Left ventricle myocardium superior (tissue), 1 donor: ENCODE results near the gene GPX3. TPM values are rescaled to one million over a fixed set of nuclear protein-coding genes. Genes with fewer than 3 reads are reported as not detected.

Source experiments
- ATAC-seq: fragments of 200-7000 bp; cut with Tn5 transposase; one replicate; pipeline ENCODE4 v1.9.1; 2020; ENCODE audit warnings: mild to moderate bottlenecking, moderate library complexity
- DNase-seq: peaks from one replicate; pipeline ENCODE4 v3.0.0-alpha.2; 2020
- intact Hi-C: fragments of 100-400 bp; cut with micrococcal nuclease; formaldehyde crosslinking; loops from one replicate; pipeline ENCODE4 v1.11.0; 2022
- total RNA-seq: library from RNA; stranded (reverse); fragmentation: NEBNext Ultra II Directional; extraction: Animal tissue kit (Norgen Biotek cat#: 25700); gene quantifications from one replicate; pipeline ENCODE4 v1.2.1, GENCODE V29; 2021
- donor health status: DM: no; HTN: yes; CAD: no; lungs with severe emphysema.

Gene GPX3
- total RNA-seq, 1 donor from 2014 or later: 537 TPM

DNA sequence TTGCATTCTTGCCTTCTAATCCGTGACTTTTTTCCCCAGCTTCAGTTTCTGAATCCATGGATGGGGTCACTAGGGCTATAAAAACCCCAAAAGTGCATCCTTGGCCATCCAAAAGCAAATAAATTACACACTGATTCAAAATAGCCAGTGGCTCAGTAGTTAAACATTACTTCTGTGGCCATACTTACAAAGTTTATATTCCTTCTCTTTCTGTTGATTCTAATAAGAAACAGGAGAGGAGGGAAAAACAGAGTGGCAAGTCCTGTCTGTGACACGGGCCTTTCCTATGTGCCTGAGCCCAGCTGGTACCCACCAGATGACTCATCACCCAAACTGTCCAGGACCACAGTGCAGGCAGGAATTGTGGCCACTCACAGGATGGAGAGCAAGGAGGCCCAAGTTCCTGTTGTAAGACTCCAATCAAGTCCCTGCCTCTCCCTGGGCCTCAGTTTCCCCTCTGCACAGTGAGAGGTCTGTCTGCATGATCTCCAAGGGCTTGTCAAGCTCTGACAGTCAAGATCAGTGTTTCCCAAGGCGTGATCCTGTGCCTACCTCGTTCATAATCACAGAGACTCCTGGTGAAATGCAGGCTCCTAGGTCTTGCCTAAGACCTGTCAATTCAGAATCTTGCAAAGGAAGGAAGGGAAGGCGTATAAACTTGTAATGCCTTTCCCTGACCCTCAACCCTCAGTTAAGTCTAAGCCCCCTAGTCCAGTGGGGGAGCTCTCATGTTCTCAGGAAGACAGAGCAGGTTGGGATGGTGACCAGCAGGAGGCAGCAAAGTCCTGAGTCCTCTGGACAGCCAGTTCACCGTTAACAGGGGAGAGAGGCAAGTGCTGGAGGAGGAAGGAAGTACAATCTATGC is 30.9 kb downstream of the GPX3 start:
- peak; percentile 88 for DNase-seq
- peak; percentile 82 for ATAC-seq
- intact Hi-C loops: no loop called here

DNA sequence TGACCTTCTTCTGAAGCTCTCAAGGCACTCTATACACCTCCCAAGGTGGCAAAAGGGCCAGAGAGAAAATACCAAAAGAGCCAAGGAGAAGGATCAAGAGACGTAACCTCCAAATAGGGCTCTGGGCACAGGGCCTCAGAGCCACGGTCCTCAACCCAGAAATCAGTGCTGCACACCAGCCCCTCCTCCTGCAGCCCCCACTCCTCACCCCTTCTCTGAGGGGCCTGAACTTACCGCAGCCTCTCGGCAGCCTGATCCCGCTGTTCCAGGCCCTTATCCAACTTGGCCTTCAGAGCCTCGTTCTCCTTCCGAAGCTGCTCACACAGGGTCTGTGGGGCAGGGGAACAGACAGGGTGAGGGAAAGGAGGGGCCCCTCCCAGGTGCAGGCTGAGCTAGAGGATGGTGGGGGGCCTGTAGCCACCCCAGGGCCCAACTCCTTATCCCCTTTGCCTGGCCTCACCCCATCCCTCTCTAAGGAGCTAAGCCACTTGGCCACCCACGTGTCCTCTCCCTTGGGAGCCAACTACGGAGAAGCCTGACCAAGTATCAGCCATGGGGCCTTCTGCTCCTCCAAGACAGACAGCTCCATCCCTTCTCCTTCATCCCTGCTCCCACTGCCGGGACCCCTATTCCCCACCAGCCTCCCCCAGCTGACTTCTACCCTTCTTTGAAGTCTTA is 31.7 kb downstream of the GPX3 start:
- intact Hi-C loops: no loop called here
- peak; percentile 34 for DNase-seq
- ATAC-seq: peak; percentile 11

DNA sequence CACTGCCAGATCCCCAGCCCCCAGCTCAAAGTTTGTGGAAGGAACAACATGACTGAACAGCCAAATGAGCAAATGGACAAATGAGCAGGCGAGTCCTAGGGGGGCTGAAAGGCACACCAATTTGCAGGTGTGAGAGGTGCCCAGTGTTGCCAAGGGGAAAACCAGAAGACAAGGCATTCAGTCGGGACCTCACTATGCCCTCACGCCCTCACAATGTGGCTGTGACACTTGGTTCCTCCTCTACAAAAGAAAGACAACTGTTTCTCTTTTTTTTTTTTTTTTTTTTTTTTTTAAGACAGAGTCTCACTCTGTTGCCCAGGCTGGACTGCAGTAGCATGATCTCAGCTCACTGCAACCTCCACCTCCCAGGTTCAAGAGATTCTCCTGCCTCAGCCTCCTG is 32.4 kb downstream of the GPX3 start:
- intact Hi-C loops: no loop called here
- DNase-seq: peak; percentile 5
- ATAC-seq: no peak

DNA sequence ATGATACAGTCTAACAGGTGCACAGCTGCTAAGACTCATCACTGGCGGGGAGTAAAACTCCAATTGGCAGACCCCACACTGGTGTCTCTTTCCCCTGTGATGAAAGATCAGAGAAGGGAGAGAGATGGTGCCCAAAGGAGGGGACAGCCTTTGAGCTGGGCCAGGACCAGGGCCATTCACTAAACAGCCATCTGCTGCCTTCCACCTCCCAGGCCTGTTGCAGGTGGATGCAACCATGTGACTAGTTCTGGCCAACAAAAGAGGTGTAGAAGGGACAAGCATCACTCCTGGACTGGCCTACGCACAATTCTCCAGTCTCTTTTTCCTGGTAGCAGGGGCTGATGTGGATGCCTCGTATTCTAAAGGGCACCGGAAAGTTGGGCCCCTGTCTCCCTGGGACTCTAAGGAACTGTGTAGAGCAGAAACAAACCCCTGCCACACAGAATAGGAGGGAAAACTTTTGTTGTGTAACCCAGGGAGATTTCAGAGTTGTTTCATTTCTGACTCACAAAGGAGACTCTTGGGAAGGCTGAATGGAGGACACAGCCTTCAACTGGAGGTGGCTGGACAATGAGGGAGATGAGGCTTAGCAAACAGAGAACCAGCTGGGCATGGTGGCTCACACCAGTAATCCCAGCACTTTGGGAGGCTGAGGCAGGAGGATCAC is 33.5 kb downstream of the GPX3 start:
- DNase-seq: no peak
- ATAC-seq: no peak
- intact Hi-C loops: no loop called here

DNA sequence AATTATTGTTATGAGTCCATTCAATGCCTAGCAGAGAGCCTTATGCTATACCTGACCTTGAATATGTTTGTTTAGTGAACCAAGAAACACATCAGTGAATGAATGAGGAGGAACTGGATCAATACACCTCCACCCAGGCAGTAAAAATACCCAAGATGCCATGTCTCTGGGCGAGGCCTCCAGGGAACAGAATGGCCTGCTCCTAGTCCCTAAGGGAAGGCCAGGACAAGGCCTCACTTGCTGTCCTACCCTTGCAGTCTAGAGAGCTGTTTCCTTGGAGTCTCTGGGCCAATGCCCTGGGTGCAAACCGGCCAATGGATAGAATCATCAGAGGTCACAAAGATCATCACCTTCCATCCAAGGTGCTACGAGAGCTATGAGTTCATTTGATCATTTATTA is 34.3 kb downstream of the GPX3 start:
- intact Hi-C loops: loop anchor here (5.0 kb wide), 1 partner anchor 58 kb away; no protein-coding TSS in a partner anchor
- ATAC-seq: no peak
- DNase-seq: no peak

DNA sequence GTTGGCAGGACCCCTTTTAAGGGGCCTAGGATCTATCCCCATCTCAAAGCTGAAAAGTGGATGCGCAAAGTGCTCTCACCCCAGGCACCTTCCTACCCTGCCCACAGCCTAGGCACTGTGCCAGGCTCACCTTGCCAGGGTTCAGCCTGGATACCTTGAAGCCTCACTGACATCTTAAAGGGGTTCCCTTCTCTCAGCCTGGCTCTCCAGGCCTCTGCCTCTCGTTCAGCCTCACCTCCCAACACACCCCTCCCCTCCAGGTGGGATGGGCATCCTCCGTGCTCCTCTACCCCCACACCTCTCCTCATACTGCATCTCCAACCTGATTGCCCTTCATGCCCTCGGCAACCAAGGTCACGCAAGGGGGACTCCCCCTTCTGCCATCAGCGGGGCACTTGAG is 34.9 kb downstream of the GPX3 start:
- ATAC-seq (peak; percentile 1), DNase-seq (no peak)
- intact Hi-C loops: loop anchor here (5.0 kb wide), 1 partner anchor 57 kb away; no protein-coding TSS in a partner anchor

DNA sequence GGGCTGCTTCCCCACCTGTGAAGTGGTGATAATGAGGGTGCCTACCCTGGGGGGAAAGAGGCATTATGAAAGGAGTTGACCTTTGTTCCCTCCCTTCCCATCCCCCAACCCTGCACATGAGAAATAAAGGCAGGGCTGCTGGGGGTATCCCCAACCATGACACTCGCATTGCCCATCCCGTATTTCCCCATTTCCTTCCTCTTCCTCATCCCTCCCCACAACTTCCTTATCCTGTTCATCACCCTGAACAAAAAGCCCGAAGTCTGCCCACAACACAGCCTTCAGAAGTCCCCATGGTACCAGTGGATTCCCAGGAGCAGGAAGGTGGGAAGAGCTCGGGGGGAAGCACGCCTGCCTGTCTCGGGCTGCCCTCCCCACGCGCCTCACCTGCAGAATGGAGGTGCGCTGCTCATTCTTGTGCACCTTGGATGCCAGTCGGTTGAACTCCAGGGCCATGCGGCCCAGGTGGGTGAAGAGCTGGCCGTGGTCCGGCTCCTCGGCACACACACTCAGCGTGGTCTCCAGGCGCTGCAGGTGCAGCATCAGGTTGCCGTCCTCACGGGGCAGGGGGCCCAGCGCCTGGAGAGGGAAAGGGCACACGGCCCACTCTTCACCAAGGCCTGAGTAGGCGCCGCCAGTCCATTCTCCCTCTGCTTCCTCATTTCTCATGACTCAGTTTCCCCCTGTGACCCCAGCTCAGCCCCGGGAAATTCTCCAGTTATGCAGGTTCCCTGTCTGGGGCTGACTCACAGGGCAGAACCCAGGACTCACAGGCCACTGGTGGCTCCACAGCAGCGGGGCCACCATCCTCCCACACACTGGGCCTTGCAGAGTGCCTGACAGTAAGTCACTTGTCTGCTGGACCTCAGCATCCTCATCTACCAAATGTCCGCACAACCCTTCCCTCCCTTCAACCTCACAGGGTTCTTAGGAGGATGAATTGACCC is 36.3 kb downstream of the GPX3 start:
- peak; percentile 17 for DNase-seq
- intact Hi-C loops: loop anchor here (5.0 kb wide), 1 partner anchor 56 kb away; no protein-coding TSS in a partner anchor
- no peak for ATAC-seq

DNA sequence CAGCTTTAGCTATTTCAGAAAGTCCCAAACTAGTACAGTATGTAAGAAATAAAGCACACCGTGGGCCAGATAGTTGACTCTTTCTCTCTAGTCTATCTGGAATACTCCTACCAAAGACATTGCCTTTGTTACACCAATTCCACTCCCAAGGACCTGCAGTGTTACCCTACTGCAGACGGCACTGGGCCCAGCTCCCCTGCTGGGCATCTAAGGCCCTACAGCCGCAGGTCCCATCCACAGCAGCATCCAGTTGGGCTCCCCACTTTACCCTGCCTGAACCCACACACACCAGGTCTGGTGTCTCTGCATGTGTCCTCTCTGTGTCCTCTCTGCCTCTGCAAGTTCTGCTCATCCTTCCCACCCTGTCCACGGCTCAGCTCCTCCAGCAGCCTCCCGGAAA is 37.9 kb downstream of the GPX3 start:
- DNase-seq: no peak
- intact Hi-C loops: loop anchor here (5.0 kb wide), 1 partner anchor 54 kb away; no protein-coding TSS in a partner anchor
- no peak for ATAC-seq

DNA sequence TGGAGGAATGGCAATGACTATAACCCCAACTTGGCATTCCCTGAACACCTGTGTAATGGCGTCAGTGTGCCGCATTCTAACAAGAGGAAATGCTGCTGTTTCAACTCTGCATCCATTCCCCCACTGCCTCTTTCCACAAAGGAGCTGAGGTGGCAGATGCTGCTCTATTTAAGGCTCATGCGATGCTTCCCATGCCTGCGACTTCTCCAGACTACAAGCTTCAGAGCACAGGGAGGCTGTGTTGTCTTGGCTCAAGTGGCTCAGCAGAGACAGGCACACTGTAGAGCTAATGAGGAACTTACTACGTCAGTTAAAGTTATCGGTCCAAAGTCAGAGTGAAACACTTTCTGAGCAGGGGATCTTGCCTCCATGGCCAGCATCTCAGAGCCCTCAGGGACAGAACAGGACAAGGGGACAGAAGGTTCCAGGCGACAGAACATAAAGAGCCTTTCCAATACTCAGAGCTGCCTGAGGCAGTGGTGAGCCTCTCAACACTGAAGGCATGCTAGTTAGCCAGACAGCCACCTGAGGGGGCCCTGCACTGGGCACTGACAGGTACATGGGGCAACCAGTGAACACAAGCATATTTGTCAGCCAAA is 38.6 kb downstream of the GPX3 start:
- no peak for DNase-seq
- intact Hi-C loops: loop anchor here (5.0 kb wide), 1 partner anchor 53 kb away; no protein-coding TSS in a partner anchor
- ATAC-seq: peak; percentile 21

DNA sequence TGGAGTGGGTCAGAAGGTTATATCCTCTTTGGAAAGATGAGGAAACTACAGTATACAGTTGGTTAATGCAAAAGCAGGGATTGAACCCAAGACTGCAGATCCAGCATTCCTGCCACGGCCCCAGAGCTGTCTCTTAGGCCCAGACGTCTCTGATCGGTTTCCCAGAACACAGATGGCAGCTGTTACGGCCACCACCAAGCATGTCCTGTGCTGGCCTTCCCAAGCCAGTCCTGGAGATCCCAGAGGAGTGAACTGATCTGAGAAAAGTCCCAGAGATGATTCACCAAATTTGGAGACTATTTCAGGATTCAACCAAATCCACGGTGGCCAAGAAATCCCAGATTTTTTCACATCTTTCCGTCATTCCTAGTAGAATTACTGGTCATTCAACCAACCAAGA is 40.4 kb downstream of the GPX3 start:
- no peak for DNase-seq
- intact Hi-C loops: no loop called here
- peak; percentile 10 for ATAC-seq

DNA sequence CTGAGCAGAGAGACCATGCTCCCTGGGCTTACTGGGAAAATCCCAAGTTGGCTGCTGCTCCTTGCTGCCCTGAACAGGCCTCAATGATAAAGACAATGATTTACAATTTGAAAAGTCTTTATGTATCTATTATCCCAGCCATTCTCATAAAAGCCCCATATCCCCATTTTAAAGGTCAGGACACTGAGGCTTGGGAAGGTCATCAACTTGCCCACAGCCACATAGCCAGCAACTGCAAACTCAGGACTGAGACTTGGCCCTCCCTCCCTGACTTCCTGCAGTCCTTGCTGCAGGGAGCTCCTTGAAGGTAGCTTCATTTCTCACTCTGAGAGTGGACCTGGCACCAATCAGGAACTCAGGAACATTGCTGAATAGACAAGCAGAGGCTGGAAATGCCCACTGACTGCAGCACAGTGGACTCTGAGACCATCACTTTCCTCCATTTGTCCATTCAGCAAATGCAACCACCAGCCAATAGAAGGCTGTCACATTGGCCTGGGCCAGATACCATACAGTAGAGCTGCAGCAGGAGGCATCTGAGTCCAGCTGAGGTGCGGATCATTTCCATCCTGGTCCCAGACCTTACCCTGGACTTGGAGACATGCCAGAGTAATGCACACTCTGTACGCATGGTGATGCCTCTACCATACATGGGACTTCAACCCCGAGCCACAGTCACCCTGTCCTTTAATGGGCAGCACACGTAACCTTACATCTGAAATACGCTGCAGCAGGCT is 42.2 kb downstream of the GPX3 start:
- intact Hi-C loops: no loop called here
- DNase-seq: no peak
- peak; percentile 7 for ATAC-seq

DNA sequence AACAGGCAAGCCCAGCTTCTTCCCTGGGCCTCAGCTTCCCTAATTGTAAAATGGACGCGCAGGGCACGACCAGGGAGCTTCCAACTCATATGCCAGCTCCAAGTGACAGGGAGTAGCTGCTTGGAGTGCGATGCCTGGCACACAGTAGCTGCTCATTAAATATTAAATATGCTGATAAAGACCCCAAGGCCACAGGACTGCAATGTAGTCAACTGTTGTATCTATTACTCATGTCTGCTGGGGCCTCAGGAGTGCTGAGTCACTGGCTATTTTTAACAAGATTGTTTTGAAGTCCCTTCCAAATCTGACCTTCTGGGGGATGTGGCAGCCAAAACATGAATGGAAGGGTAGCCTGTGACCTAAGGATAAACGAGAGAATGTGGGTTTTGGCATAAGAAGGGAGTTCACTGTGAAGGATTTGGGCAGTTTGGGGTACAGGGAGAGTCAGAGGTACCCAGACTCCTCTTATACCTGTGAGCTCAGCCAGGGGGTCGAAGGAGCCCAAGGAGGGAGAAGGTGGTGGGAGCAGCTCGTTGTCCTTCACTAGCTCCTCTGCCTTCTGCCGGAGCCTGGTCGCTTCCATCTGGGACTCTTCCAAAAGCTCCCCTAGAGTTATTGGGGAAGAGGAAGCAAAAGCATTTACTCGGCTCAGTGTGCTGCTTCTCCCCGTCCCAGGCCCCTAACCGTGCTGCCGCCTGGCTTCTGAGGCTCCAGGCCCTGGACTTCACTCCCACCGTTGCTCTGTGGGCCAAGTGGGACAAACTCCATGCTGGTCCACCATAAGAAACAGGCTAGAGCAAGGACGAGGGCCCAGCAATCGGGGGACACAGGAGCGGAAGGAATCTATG is 43.0 kb downstream of the GPX3 start:
- intact Hi-C loops: no loop called here
- peak; percentile 71 for ATAC-seq
- DNase-seq: no peak

DNA sequence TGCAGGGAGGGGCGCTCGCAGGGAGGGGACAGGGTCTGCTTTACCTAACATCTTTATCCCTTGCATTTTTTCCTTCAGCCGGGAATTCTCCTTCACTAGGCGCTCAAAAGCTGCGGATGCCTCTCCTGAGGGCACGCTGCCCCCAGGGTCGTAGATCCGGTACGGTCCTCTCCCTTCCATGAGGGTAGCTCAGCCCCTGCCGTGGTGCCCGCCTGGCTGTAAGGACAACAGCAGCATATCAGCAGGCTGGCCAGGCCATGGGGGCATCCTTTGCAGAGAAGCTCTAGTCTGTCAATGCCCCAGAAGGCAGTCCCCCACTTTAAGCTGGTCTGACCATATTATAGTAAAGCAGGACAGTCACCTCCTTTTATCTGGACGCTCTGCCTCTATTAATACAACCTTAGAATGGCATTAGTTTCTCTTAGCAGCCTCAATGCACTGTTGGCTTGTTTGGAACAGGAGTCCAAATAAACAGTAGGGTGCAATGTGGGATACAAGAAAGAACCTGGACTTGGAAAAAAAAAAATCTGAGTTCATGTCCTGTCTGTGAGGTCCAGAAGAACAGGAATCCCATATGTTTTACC is 44.6 kb downstream of the GPX3 start:
- no peak for DNase-seq
- ATAC-seq: no peak
- intact Hi-C loops: no loop called here

DNA sequence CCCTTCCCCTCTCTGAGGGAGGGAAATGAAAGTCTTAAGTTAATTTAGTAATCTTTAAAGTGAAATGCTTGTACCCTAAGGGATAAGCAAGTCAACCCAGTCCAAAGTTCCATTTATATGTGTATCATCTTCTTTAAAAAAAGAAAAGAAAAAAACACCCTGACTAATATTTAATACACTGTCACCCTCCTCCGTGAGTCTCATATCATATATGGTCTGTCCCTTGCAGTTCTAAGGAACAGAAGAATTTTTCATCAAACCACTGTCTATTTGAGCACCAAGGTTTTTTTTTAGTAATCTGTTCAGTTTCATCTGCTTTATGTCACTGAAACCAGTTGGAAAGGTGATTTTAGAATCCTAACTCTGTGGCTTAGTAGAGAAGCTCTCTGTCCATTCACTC is 45.2 kb downstream of the GPX3 start:
- ATAC-seq: no peak
- intact Hi-C loops: no loop called here

DNA sequence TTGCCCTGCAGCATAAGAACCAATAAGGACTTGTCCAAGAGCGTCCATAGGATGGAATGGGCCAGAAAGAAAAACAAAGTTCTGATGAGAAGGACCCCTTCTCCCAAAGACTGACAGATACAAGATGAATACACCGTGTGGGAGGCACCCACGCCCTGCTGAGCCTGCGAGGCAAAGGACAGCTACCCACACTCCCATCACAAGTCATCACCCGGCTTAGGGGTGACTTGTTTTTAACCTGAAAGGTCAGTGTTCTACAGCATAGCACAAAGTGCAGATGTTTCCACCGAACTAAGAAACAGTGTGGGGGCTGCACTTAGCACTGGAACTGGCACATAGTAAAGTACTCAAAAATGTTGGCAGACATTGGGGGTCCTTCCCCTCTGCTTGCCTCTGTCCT is 46.5 kb downstream of the GPX3 start:
- ATAC-seq: no peak
- intact Hi-C loops: no loop called here
- no peak for DNase-seq

More for the DNA sequence above, 45.2 kb downstream of the GPX3 start:
- no peak for DNase-seq

DNA sequence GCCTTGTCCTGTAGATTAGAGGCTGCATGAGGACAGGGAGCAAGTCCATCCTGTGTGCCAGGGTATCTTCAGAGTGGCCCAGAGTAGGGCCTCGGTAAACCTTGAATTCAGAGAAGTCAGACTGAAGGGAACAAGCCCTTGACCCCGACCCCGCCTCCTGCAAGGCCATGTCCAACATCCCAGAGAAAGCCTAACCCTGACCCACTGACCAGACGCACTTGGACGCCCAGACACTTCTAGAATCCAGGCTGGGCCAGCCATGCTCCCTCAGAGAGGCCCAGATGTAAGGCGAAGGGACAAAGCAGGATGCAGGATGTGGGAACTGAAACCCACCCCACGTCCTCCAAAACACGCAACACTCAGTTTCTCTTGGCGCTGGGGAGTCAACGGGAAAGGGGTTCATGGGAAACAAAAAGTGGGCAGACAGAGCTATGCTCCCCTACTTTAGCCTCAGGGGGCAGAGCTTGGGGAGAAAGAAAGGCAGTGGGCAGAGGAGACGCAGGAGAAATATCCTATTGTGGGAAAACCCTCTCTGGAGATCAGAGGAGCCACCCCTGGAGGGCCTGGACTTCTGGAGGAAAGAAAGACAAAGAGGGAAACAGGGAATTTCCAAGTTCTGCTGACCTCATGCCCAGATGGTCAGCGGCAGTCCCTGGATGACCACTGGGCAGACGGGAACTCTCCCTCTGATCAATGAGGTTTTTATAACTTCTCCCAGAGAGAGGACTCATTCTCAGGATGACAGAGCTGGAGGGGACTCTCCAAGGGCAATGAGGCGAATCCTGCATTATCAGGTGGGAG is 47.4 kb downstream of the GPX3 start:
- intact Hi-C loops: no loop called here
- ATAC-seq: no peak
- DNase-seq: no peak
